SK-N-SH treated with all-trans-retinoic acid at 6 μM for 48 hours (cell line): ENCODE measurements around the gene ERP27.

Experiments used
- ATAC-seq: fragments of 200-7000 bp; cut with Tn5 transposase; 3 replicates; pipeline ENCODE4 v1.9.1; 2020; ENCODE audit warnings: mild to moderate bottlenecking, moderate library complexity
- ARNTL ChIP-seq: fragments of 450-650 bp; formaldehyde crosslinking; IDR thresholded peaks from 2 replicates; pipeline ENCODE4 v1.5.0; 2020; ENCODE audit warnings: low read depth, mild to moderate bottlenecking, moderate library complexity, borderline replicate concordance
- BACH2 ChIP-seq: fragments of 250-450 bp; sonication (Bioruptor Pico); IDR thresholded peaks from 2 replicates; pipeline ENCODE4 v1.9.0; 2021; ENCODE audit warnings: mild to moderate bottlenecking, borderline replicate concordance
- CREB5 ChIP-seq: fragments of 250-450 bp; sonication (Bioruptor Pico); IDR thresholded peaks from 2 replicates; pipeline ENCODE4 v1.5.1; 2020; ENCODE audit warnings: low read depth, mild to moderate bottlenecking, moderate library complexity
- CSRNP3 ChIP-seq: fragments of 250-450 bp; sonication (Bioruptor Pico); IDR thresholded peaks from 2 replicates; pipeline ENCODE4 v1.5.1; 2021; ENCODE audit warnings: mild to moderate bottlenecking, moderate library complexity
- ESRRG ChIP-seq: fragments of 250-450 bp; sonication (Bioruptor Pico); IDR thresholded peaks from 2 replicates; pipeline ENCODE4 v1.6.1; 2021; ENCODE audit warnings: mild to moderate bottlenecking
- GLIS3 ChIP-seq: fragments of 250-450 bp; sonication (Bioruptor Pico); IDR thresholded peaks from 2 replicates; pipeline ENCODE4 v1.5.0; 2020; ENCODE audit warnings: mild to moderate bottlenecking, moderate library complexity
- ISL1 ChIP-seq: fragments of 250-450 bp; sonication (Bioruptor Pico); IDR thresholded peaks from 2 replicates; pipeline ENCODE4 v2.1.2; 2022; ENCODE audit warnings: mild to moderate bottlenecking, moderate library complexity
- OSR1 ChIP-seq: fragments of 250-450 bp; sonication (Bioruptor Pico); IDR thresholded peaks from 2 replicates; pipeline ENCODE4 v1.8.0; 2022; ENCODE audit warnings: moderate library complexity, mild to moderate bottlenecking, inconsistent platforms
- PATZ1 ChIP-seq: fragments of 250-450 bp; sonication (Bioruptor Pico); IDR thresholded peaks from 2 replicates; pipeline ENCODE4 v1.8.0; 2020; ENCODE audit warnings: mild to moderate bottlenecking, moderate library complexity, borderline replicate concordance
- POU6F1 ChIP-seq: fragments of 250-450 bp; sonication (Bioruptor Pico); IDR thresholded peaks from 2 replicates; pipeline ENCODE4 v1.8.0; 2021; ENCODE audit warnings: low read depth, mild to moderate bottlenecking, moderate library complexity, borderline replicate concordance
- PPARA ChIP-seq: fragments of 250-450 bp; sonication (Bioruptor Pico); IDR thresholded peaks from 2 replicates; pipeline ENCODE4 v1.5.0; 2020; ENCODE audit warnings: mild to moderate bottlenecking, borderline replicate concordance
- RARB ChIP-seq: fragments of 250-450 bp; sonication (Bioruptor Pico); IDR thresholded peaks from 2 replicates; pipeline ENCODE4 v1.8.0; 2021; ENCODE audit warnings: mild to moderate bottlenecking, moderate library complexity
- SNAI2 ChIP-seq: fragments of 250-450 bp; sonication (Bioruptor Pico); IDR thresholded peaks from 2 replicates; pipeline ENCODE4 v1.5.0; 2020; ENCODE audit warnings: mild to moderate bottlenecking, moderate library complexity
- TCF4 ChIP-seq: fragments of 250-450 bp; sonication (Bioruptor Pico); IDR thresholded peaks from 2 replicates; pipeline ENCODE4 v1.8.0; 2021; ENCODE audit warnings: mild to moderate bottlenecking, moderate library complexity, borderline replicate concordance
- TOX ChIP-seq: fragments of 250-450 bp; sonication (Bioruptor Pico); IDR thresholded peaks from 2 replicates; pipeline ENCODE4 v1.8.0; 2021; ENCODE audit warnings: mild to moderate bottlenecking, moderate library complexity, borderline replicate concordance
- TSHZ2 ChIP-seq: fragments of 250-450 bp; sonication (Bioruptor Pico); IDR thresholded peaks from 2 replicates; pipeline ENCODE4 v1.5.0; 2020; ENCODE audit warnings: mild to moderate bottlenecking, moderate library complexity
- ZC3H10 ChIP-seq: fragments of 250-450 bp; sonication (Bioruptor Pico); IDR thresholded peaks from 2 replicates; pipeline ENCODE4 v1.5.1; 2021; ENCODE audit warnings: mild to moderate bottlenecking, moderate library complexity
- ZFP3 ChIP-seq: fragments of 250-450 bp; sonication (Bioruptor Pico); IDR thresholded peaks from 2 replicates; pipeline ENCODE4 v1.5.0; 2020; ENCODE audit warnings: mild to moderate bottlenecking, moderate library complexity
- ZFP30 ChIP-seq: fragments of 450-650 bp; formaldehyde crosslinking; IDR thresholded peaks from 2 replicates; pipeline ENCODE4 v1.5.0; 2022; ENCODE audit warnings: mild to moderate bottlenecking, moderate library complexity
- ZNF565 ChIP-seq: fragments of 450-650 bp; formaldehyde crosslinking; conservative IDR thresholded peaks from 2 replicates; pipeline ENCODE4 v1.5.0; 2020; ENCODE audit warnings: low read depth, mild to moderate bottlenecking, moderate library complexity
- ZNF70 ChIP-seq: fragments of 450-650 bp; formaldehyde crosslinking; IDR thresholded peaks from 2 replicates; pipeline ENCODE4 v1.5.0; 2020; ENCODE audit warnings: mild to moderate bottlenecking, moderate library complexity
- ZNF8 ChIP-seq: fragments of 450-650 bp; formaldehyde crosslinking; IDR thresholded peaks from 2 replicates; pipeline ENCODE4 v1.5.0; 2020; ENCODE audit warnings: mild to moderate bottlenecking, moderate library complexity

ERP27 gene

GRCh38 chr12:14938301-14938700, at the start of gene ERP27:
ERP27 (minus strand) TSS chr12:14938537; CDS start chr12:14938508, 29 bp downstream.
- TF ChIP-seq POU6F1: no peak
- no peak for TF ChIP-seq ZNF8
- no peak for TF ChIP-seq PPARA (CRISPR knock-in tag)
- no peak for TF ChIP-seq ZC3H10 (CRISPR knock-in tag)
- no peak for TF ChIP-seq ZNF70 (CRISPR knock-in tag)
- TF ChIP-seq ZFP3: no peak
- TF ChIP-seq ZFP30 (CRISPR knock-in tag): no peak
- TF ChIP-seq ARNTL (CRISPR knock-in tag): no peak
- no peak for TF ChIP-seq TCF4 (CRISPR knock-in tag)
- TF ChIP-seq GLIS3 (CRISPR knock-in tag): no peak
- TF ChIP-seq RARB: no peak
- no peak for TF ChIP-seq ZNF565
- no peak for TF ChIP-seq BACH2 (CRISPR knock-in tag)
- TF ChIP-seq TOX (CRISPR knock-in tag): no peak
- TF ChIP-seq SNAI2 (CRISPR knock-in tag): no peak
- TF ChIP-seq, all 23 proteins: peak for 0
- ATAC-seq: no peak

GRCh38 chr12:14988035-14988434, 49.7 kb upstream of the ERP27 start:
- no peak for ATAC-seq
- TF ChIP-seq PATZ1 (CRISPR knock-in tag) (no peak), BACH2 (CRISPR knock-in tag) (no peak), ISL1 (no peak), CREB5 (CRISPR knock-in tag) (no peak), OSR1 (CRISPR knock-in tag) (no peak), CSRNP3 (CRISPR knock-in tag) (no peak), ESRRG (CRISPR knock-in tag) (no peak), ZFP3 (no peak), ZNF70 (CRISPR knock-in tag) (no peak), SNAI2 (CRISPR knock-in tag) (no peak), ZC3H10 (CRISPR knock-in tag) (no peak)

- no peak for TF ChIP-seq ZNF8
- TF ChIP-seq RARB: no peak
- TF ChIP-seq ZFP3: no peak
- ATAC-seq: no peak; the same call in 2 of the 3 replicates
Observed at GRCh38 chr12:14986449-14986848, 48.1 kb upstream of the ERP27 start.

GRCh38 chr12:14984766-14985285, 46.5 kb upstream of the ERP27 start:
- ATAC-seq: no peak
- TF ChIP-seq SNAI2 (CRISPR knock-in tag) (no peak), ZFP30 (CRISPR knock-in tag) (no peak), BACH2 (CRISPR knock-in tag) (no peak), OSR1 (CRISPR knock-in tag) (no peak), POU6F1 (no peak), CSRNP3 (CRISPR knock-in tag) (no peak), ESRRG (CRISPR knock-in tag) (no peak), TSHZ2 (CRISPR knock-in tag) (no peak), RARB (no peak), PATZ1 (CRISPR knock-in tag) (no peak)
